HG03520 (cell line): ENCODE results near the gene TIMP4.

Source experiments
- ATAC-seq: cut with Tn5 transposase; IDR thresholded peaks from one replicate; pipeline ENCODE4 v1.9.1; 2021; ENCODE audit warnings: mild to moderate bottlenecking, moderate library complexity; ENCODE audit not compliant: unreplicated experiment

Gene TIMP4

GRCh38 chr3:12148183-12148940, 10.3 kb downstream of the TIMP4 start:
- ATAC-seq: no peak

GRCh38 chr3:12147049-12147780, 11.5 kb downstream of the TIMP4 start:
- no peak for ATAC-seq

GRCh38 chr3:12143949-12144504, 14.7 kb downstream of the TIMP4 start:
- no peak for ATAC-seq

GRCh38 chr3:12142476-12142875, 16.2 kb downstream of the TIMP4 start:
- no peak for ATAC-seq

- ATAC-seq: no peak
Observed at GRCh38 chr3:12141350-12141749, 17.4 kb downstream of the TIMP4 start.

GRCh38 chr3:12139111-12139511, 19.6 kb downstream of the TIMP4 start:
- no peak for ATAC-seq

- no peak for ATAC-seq
Observed at GRCh38 chr3:12138044-12138443, 20.7 kb downstream of the TIMP4 start.

GRCh38 chr3:12136371-12136770, 22.3 kb downstream of the TIMP4 start:
- no peak for ATAC-seq

GRCh38 chr3:12135029-12135657, 23.6 kb downstream of the TIMP4 start:
- peak; percentile 86 for ATAC-seq

GRCh38 chr3:12132881-12133280, 25.8 kb downstream of the TIMP4 start:
- no peak for ATAC-seq

- ATAC-seq: no peak
Observed at GRCh38 chr3:12131351-12132090, 27.2 kb downstream of the TIMP4 start.

- no peak for ATAC-seq
Observed at GRCh38 chr3:12127391-12127790, 31.3 kb downstream of the TIMP4 start.

- no peak for ATAC-seq
Observed at GRCh38 chr3:12125772-12126171, 32.9 kb downstream of the TIMP4 start.

- ATAC-seq: no peak
Observed at GRCh38 chr3:12121466-12121865, 37.2 kb downstream of the TIMP4 start.

- no peak for ATAC-seq
Observed at GRCh38 chr3:12120374-12121140, 38.2 kb downstream of the TIMP4 start.

- no peak for ATAC-seq
Observed at GRCh38 chr3:12117473-12117872, 41.2 kb downstream of the TIMP4 start.

- ATAC-seq: no peak
Observed at GRCh38 chr3:12116870-12117269, 41.8 kb downstream of the TIMP4 start.

GRCh38 chr3:12115849-12116248, 42.9 kb downstream of the TIMP4 start:
- ATAC-seq: no peak

GRCh38 chr3:12115104-12115503, 43.6 kb downstream of the TIMP4 start:
- no peak for ATAC-seq

GRCh38 chr3:12114251-12114650, 44.5 kb downstream of the TIMP4 start:
- no peak for ATAC-seq
